Stimulated activated CD8-positive, alpha-beta memory T cell treated with anti-CD3 and anti-CD28 coated beads, Interleukin-4, amount 100 ng/mL, for 1 hour (primary cell): ENCODE data around the gene FYN.

Source experiments
- DNase-seq, 2 donors: peaks; one replicate each; pipeline ENCODE4 v3.0.0-alpha.2; 2020; ENCODE audit warnings: low read depth in 2 of 2, low spot score in 1 of 2

The FYN gene

GRCh38 chr6:111734068-111735061 lies 138.9 kb downstream of the FYN start:
- no peak for DNase-seq

GRCh38 chr6:111732390-111732789 lies 140.9 kb downstream of the FYN start:
- DNase-seq, result no peak

GRCh38 chr6:111731456-111732195 lies 141.6 kb downstream of the FYN start:
- DNase-seq, result no peak

GRCh38 chr6:111730864-111731263 lies 142.4 kb downstream of the FYN start:
- DNase-seq, result no peak

- DNase-seq, result no peak
These were observed 145.4 kb downstream of the FYN start for GRCh38 chr6:111727802-111728201.

GRCh38 chr6:111727041-111727440 lies 146.2 kb downstream of the FYN start:
- no peak for DNase-seq

- DNase-seq, result no peak
These were observed 147.7 kb downstream of the FYN start for GRCh38 chr6:111725446-111726112.

GRCh38 chr6:111724505-111724904 lies 148.7 kb downstream of the FYN start:
- DNase-seq, result no peak

- DNase-seq, result no peak
These were observed 149.2 kb downstream of the FYN start for GRCh38 chr6:111724039-111724438.

- DNase-seq, result no peak
These were observed 149.8 kb downstream of the FYN start for GRCh38 chr6:111723412-111723970.

GRCh38 chr6:111722179-111722731 lies 151.0 kb downstream of the FYN start:
- DNase-seq, result no peak

GRCh38 chr6:111721753-111722154 lies 151.5 kb downstream of the FYN start:
- no peak for DNase-seq

- DNase-seq, result no peak
These were observed 152.2 kb downstream of the FYN start for GRCh38 chr6:111720931-111721496.

GRCh38 chr6:111718990-111719389 lies 154.3 kb downstream of the FYN start:
- DNase-seq, result no peak

- no peak for DNase-seq
These were observed 154.9 kb downstream of the FYN start for GRCh38 chr6:111718326-111718725.

- DNase-seq, result no peak
These were observed 155.6 kb downstream of the FYN start for GRCh38 chr6:111717621-111718020.

GRCh38 chr6:111716325-111716724 lies 156.9 kb downstream of the FYN start:
- DNase-seq, result no peak

- no peak for DNase-seq
These were observed 157.9 kb downstream of the FYN start for GRCh38 chr6:111715321-111715720.

- DNase-seq, result no peak
These were observed 158.6 kb downstream of the FYN start for GRCh38 chr6:111714416-111715270.

- DNase-seq, result no peak
These were observed 159.4 kb downstream of the FYN start for GRCh38 chr6:111713811-111714210.
